ENCODE results near the gene MYH7.

DNA sequence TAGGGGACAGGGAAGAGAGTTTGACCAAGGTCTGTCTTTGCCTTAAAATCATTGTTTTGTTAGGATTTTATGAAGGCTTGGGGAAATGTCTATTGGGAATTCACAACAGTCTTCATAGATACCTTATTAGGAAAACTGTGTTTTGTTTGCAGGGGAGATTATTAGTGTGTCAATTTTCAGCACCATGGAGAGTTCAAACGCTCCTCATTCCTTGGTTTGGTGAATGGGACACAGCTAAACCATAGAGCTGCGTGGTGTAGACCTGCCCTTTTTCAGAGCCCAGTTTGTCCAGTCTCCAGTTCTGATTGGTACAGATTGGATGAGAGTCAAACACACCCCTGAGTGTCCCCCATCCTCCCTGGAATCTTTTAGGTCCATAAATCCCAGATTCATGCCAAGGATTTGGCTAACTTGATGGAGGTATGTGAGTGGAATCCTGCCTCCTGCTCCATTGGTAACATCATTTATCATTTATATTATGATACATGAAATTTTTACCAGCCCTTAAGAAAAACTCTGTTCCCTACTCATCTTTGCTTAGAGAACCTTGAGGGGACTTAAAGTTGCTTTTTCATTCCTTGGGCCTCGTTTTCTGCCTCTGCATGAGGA lies 46.0 kb upstream of the MYH7 start:
- TF ChIP-seq, protein P1, sequence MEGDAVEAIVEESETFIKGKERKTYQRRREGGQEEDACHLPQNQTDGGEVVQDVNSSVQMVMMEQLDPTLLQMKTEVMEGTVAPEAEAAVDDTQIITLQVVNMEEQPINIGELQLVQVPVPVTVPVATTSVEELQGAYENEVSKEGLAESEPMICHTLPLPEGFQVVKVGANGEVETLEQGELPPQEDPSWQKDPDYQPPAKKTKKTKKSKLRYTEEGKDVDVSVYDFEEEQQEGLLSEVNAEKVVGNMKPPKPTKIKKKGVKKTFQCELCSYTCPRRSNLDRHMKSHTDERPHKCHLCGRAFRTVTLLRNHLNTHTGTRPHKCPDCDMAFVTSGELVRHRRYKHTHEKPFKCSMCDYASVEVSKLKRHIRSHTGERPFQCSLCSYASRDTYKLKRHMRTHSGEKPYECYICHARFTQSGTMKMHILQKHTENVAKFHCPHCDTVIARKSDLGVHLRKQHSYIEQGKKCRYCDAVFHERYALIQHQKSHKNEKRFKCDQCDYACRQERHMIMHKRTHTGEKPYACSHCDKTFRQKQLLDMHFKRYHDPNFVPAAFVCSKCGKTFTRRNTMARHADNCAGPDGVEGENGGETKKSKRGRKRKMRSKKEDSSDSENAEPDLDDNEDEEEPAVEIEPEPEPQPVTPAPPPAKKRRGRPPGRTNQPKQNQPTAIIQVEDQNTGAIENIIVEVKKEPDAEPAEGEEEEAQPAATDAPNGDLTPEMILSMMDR (conservative IDR thresholded peaks at IDR 0.05 in 1 of 2, IDR thresholded peaks at IDR 0.05 in 1 of 2; ENCODE audit: low read depth in 1 of 2, low read length in 2 of 2) = no peak
- TF ChIP-seq EZH2 (IDR thresholded peaks at IDR 0.05; ENCODE audit: low read length, missing control alignments) = no peak
